GM19438 (cell line): ENCODE results near the gene RER1.
A peak's percentile ranks its signal among the peaks of the same experiment; 100 is the strongest.

Experiments used
- ATAC-seq: cut with Tn5 transposase; IDR thresholded peaks from one replicate; pipeline ENCODE4 v1.9.1; 2021; ENCODE audit warnings: low read depth; ENCODE audit not compliant: unreplicated experiment

The RER1 gene

DNA sequence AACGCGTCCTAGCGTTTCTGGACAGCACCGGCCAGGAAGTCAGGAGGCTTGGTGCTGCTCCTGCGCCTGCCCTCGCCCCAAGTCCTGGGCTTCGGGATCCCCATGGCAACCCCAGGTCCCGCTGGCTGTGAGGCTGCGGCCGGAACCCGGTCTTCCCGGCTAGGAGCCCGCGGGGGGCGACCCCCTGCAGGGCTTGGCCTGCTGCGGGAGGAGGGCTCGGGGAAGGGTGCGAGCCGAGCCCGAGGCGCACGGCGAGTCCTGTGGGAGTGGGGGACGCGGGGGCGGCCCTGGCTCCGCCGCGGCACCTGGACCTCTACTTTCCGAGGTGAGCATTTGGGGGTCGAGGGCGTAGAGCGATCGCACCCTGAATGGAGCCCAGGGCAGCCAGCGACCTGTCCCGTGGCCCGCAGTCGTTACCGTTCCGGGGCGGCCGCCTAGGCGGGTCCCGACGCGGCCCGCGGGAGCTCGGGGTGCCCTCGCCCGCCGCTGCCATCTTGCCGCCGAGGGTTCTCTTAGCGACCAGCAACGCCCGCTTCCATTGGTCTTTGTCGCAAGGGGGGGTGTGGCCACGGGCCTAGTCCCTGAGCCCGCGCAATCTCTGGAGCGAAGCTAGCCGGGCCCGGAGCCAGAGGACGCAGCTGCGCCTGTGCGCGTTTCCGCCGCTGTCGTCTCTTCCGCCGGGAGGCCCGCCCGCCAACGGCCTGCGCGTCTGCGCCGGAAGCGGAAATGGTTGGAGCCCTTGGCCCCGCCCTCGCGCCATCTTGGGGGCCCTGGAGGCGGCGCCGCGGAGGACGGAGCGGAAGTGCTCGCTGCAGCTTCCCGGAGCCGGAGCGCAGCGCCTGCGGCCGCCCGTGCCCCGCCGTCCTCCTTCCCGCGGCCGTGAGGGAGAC is at the start of gene RER1, which contains the start of gene MORN1:
Gene RER1 (plus strand): TSS at position 801 of the 890 bp plus-strand sequence. CDS start 3,950 bp downstream, outside the sequence.
Gene MORN1 (minus strand): TSS at position 514 of the 890 bp plus-strand sequence. CDS start 21 bp downstream, at position 493.
- peak; percentile 81 for ATAC-seq

DNA sequence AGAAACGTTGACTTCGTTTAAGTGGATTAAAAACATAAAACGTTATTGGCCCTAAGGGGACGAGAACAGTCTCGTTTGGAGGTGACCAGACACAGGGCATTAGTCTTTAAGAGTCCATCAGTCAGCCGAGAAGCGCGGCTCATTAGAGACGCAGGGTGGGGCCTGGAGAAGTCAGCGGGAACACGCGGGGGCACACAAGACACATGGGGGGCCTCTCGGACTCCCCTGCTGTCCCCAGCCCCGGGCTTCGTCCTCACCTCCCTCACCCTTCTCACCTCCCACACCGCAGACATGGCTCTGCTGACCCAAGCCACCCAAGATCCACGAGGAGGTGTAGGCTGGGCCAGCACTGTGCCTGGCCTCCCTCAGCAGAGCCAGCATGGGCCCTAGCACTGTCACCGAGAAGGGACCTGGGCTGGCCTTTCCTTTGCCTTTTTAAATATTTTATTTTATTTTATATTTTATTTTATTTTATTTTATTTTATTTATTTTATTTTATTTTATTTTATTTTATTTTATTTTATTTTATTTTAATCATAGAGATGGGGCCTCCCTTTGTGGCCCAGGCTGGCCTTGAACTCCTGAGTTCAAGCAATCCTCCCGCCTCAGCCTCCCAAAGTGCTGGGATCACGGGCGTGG is 49.1 kb upstream of the RER1 start:
- ATAC-seq = no peak

- no peak for ATAC-seq
Measured at GRCh38 chr1:2343023-2343935, 48.4 kb upstream of the RER1 start.

DNA sequence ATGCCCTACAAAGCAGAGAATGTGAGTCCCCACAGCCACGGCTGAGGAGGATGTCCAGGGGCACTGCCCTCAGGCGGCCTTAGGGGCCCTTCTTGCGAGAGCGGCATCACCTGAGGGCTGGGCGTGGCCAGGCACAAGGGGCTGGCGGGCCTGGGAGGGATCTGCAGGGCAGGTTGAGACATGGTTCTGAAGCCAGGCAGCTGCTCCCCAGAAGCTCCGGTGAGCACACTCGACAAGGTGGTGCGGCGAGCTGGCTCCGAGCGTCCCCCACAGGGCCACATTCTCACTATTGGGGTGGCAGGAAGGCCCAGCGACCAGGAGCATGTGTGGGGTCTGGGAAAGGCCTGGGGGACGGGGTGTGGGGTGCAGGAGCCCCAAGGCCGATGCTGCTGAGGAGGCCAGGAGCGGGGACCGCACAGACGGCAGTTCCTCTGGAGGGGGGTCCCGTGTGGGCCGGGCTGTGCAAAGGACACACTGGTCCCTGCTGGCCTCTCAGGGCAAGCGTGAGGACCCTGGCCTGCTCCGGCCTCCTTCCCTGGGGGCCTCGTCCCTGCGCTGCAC is 47.4 kb upstream of the RER1 start:
- no peak for ATAC-seq

DNA sequence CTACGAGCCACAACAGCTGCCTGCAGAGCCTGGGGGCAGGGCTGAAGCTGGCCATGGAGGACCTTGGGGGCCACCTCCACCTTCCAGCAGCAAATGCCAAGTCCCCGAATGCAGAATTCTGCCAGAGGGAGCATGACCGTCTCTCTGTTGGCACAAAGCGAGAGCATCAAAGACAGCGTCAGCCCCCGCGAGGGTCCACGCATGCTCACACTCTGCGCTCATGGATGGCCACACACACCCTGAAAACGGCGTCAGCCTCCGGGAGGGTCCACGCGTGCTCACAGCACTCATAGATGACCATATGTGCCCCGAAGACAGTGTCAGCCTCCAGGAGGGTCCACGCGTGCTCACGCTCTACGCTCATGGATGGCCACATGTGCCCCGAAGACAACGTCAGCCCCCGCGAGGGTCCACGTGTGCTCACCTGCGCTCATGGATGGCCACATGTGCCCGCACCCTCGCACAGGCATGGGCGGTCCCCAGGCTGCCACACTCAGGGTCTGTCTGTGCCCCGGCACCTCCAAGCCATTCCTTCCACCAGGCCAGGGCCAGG is 46.8 kb upstream of the RER1 start:
- no peak for ATAC-seq

DNA sequence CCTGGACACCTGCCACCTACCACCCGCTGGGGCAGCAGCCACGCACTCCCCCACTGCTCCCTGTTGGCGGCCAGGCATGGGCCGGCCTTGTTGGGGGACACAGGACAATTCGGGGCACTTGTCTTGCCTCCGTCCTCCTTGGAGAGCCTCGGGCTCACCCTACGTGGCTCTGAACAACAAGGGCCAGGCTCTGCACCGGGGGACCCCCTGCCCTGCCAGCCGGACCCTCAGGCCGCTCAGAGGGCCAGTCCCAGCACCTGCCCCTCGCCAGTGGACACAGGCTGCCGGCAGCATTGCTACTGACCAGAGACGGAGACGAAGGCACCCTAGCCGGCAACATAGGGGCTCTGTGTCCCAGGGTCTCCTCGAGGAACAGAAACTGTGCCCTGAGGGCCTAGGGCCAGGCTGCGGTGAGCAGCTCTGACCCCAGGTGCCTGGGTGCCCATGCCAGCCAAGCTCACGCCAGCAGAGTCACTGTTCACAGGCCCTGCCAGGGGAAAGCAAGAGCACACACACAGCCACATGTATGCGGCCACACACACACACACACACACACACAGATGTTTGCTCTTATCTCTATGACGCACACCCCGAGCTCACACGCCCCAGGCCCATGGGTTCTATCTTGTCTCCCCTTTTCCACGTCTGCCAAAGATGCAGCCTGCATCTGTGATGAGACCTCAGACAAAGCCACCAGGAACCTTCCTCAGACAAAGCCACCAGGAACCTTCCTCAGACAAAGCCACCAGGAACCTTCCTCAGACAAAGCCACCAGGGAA is 46.2 kb upstream of the RER1 start:
- no peak for ATAC-seq

DNA sequence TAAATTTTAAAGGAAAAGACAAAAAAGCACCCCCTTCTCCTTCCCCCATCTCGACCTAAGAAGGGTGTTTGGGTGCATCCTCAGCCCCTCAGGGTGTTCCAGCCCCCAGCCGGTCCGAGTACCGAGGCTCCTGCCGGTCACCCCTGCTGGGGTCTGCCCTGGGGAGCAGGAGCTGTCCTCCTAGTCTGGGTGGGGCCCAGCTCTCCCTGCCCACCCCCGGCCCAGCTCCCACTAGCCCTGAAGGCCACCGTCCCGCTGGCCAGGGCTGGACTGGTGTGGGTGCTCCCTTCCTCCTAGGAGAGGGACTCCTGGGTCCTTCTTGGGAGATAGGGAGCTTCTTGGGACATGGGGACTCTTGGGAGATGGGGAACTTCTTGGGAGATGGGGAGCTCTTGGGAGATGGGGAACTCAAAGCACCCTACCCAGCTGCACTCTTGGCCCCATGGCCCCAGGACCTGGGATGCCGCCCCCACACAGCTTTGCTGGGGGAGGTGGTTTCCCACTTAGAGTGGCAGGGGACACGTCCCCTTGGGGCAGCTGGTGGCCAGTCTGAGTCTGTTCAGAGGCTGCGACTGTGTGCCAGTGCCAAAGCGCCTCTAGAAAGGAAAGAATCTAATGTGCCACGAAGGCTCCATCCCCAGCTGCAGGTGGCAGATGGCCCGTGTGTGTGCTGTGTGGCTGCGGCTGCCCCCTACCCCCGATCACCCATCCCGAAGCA is 44.8 kb upstream of the RER1 start:
- no peak for ATAC-seq

DNA sequence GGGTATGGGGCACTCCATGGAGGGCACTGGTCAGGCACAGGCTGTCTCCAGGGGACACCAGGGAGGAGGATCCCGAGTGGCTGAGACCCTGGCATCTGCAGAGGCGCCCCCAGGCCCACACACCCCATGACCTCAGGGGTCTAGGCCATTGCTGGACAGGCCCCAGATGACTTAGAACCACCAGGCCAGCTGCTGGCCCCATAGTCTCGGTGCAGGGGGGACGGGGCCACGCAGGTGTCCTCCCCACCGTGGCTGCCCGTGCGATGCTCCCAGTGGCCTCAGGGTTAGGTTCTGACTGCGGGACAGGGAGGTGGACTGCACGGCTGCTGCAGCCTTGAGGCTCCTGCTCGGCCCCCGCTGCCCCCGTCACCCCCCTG is 44.2 kb upstream of the RER1 start:
- no peak for ATAC-seq

GRCh38 chr1:2347896-2348295 is 43.7 kb upstream of the RER1 start:
- no peak for ATAC-seq

- no peak for ATAC-seq
Measured at GRCh38 chr1:2348346-2349325, 43.0 kb upstream of the RER1 start.

DNA sequence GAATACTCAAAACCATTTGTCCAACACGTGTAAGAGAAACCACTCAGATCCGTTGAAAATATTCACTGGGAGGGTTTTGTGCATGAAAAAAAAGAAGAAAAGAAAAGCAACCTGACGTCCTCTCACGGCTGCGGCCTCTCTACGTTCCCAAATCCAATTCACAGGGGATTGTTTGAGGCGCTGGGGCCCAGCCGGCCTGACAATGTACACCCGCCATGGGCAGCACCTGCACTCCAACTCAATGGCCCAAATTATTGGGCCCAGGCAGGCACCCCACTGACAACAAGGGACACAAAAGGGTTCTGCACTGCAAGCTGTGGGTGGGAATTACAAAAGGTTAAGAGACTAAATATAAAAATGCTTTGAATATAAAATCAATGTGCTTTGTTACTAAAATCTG is 41.8 kb upstream of the RER1 start:
- ATAC-seq = no peak

DNA sequence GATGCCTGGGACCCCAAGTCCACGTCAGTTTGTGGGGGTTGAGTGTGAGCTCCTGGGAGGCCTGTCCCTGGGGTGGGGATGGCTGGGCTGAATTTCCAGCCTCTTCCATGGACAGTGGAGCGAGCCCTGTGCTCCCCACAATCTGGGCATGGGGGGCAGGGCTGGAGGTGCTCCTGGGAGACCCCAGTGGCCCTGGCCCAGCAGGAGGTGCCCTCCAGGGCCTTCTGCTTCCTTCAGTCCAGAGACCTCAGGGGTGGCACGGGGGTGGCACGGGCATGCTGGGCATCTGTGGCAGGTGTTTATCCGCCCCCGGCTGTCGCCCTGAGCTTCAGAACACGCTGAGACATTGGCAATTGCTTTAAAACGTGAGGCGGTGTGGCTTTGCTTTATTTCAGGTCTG is 41.1 kb upstream of the RER1 start:
- ATAC-seq = no peak

DNA sequence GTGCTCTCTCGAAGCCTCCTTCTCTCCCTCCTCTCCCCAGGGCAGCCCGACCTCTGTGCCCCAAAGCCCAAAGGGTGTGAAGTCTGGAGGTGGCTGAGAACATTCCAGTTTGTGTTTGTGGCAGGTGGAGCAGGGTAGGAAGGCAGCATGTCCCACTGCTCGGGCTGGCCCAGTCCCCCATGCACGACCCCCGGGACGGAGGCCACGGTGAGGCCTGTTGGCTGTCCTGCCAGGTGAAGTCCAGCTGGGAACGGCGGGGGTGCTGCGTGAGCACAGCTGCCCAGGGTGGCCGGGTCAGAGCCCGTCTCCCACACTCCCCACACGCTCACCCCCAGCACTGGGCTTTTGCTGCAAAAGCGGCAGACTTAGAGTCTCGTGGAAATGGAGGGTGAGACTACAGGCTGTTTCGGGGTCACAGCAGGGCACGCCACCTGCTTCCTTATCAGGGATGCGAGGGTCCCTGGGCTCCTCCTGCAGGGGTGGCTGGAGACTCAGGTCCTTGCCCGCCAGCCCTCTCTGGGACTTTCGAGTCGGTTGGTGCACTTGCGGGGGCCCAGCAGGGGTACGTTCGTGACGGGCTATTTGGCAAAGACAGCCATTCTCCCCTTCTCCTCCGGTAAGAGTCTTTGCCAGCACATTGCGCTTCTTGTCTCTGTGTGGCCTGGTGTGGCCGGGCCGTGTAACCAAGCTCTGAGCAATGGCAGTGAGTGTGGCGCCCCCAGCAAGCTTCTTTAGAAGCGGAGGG is 40.6 kb upstream of the RER1 start:
- ATAC-seq = no peak

- ATAC-seq = no peak
Measured at GRCh38 chr1:2351723-2352122, 39.9 kb upstream of the RER1 start.

GRCh38 chr1:2352341-2352896 is 39.2 kb upstream of the RER1 start:
- ATAC-seq = no peak

GRCh38 chr1:2352897-2353550 is 38.6 kb upstream of the RER1 start:
- no peak for ATAC-seq
